Trophoblast cell (in vitro differentiated cells and primary cell): ENCODE data around the gene CD160.

Source experiments
- DNase-seq, 2 donors: peaks; one replicate each; pipeline ENCODE4 v3.0.0-alpha.2; 2016
- H2AFZ ChIP-seq: 2 replicates; pipeline ENCODE4 v1.6.1; 2013; ENCODE audit warnings: low read length, moderate library complexity, mild to moderate bottlenecking; ENCODE audit not compliant: insufficient read depth, poor library complexity
- H2AK5ac ChIP-seq: 2 replicates; pipeline ENCODE4 v1.6.1; 2013; ENCODE audit warnings: mild to moderate bottlenecking, low read length
- H2BK120ac ChIP-seq: 2 replicates; pipeline ENCODE4 v1.6.1; 2013; ENCODE audit warnings: low read length, mild to moderate bottlenecking, moderate library complexity; ENCODE audit not compliant: insufficient read depth, poor library complexity
- H2BK12ac ChIP-seq: 2 replicates; pipeline ENCODE4 v1.6.1; 2013; ENCODE audit warnings: mild to moderate bottlenecking, low read length, moderate library complexity
- H2BK5ac ChIP-seq: 2 replicates; pipeline ENCODE4 v1.6.1; 2013; ENCODE audit warnings: low read length, low read depth, moderate library complexity, mild to moderate bottlenecking; ENCODE audit not compliant: poor library complexity
- H3K14ac ChIP-seq: 2 replicates; pipeline ENCODE4 v1.6.1; 2013; ENCODE audit warnings: mild to moderate bottlenecking, low read length
- H3K18ac ChIP-seq: 2 replicates; pipeline ENCODE4 v1.6.1; 2013; ENCODE audit warnings: mild to moderate bottlenecking, low read length
- H3K23ac ChIP-seq: 2 replicates; pipeline ENCODE4 v1.6.1; 2013; ENCODE audit warnings: low read length
- H3K27ac ChIP-seq: 2 replicates; pipeline ENCODE4 v1.5.1; 2013; ENCODE audit warnings: low read depth, mild to moderate bottlenecking, inconsistent platforms, low read length, moderate library complexity
- H3K27me3 ChIP-seq: 2 replicates; pipeline ENCODE4 v1.6.1; 2013; ENCODE audit warnings: inconsistent platforms, mild to moderate bottlenecking, low read length, moderate library complexity; ENCODE audit not compliant: insufficient read depth
- H3K36me3 ChIP-seq, 2 experiments: 1 replicate in 1 of 2; 2 replicates in 1 of 2; pipeline ENCODE4 v1.6.1; 2013; ENCODE audit warnings: low read length in 2 of 2, mild to moderate bottlenecking in 2 of 2, moderate library complexity in 1 of 2; ENCODE audit not compliant: insufficient read depth in 2 of 2, control insufficient read depth in 1 of 2
- H3K4ac ChIP-seq: 2 replicates; pipeline ENCODE4 v1.6.1; 2013; ENCODE audit warnings: low read depth, mild to moderate bottlenecking, low read length, moderate library complexity
- H3K4me1 ChIP-seq, 2 experiments: 1 replicate in 1 of 2; 2 replicates in 1 of 2; pipeline ENCODE4 v1.6.1; 2013; ENCODE audit warnings: low read length in 2 of 2, mild to moderate bottlenecking in 2 of 2, moderate library complexity in 1 of 2; ENCODE audit not compliant: insufficient read depth in 2 of 2, control insufficient read depth in 1 of 2
- H3K4me2 ChIP-seq: 2 replicates; pipeline ENCODE4 v1.6.1; 2013; ENCODE audit warnings: inconsistent platforms, mild to moderate bottlenecking, low read length, moderate library complexity
- H3K4me3 ChIP-seq: 2 replicates; pipeline ENCODE4 v1.5.1; 2013; ENCODE audit warnings: mild to moderate bottlenecking, low read depth, low read length, inconsistent platforms
- H3K79me1 ChIP-seq: one replicate; pipeline ENCODE4 v1.6.1; 2013; ENCODE audit warnings: low read length
- H3K79me2 ChIP-seq: 2 replicates; pipeline ENCODE4 v1.6.1; 2013; ENCODE audit warnings: low read length, mild to moderate bottlenecking; ENCODE audit not compliant: control insufficient read depth, insufficient read depth, poor library complexity
- H3K9ac ChIP-seq: 2 replicates; pipeline ENCODE4 v1.6.1; 2013; ENCODE audit warnings: mild to moderate bottlenecking, low read length
- H3K9me3 ChIP-seq: 2 replicates; pipeline ENCODE4 v1.6.1; 2013; ENCODE audit warnings: low read depth, mild to moderate bottlenecking, control low read depth, inconsistent platforms, low read length; ENCODE audit not compliant: insufficient read depth
- H4K12ac ChIP-seq: 2 replicates; pipeline ENCODE4 v1.6.1; 2013; ENCODE audit warnings: low read depth, mild to moderate bottlenecking, low read length, moderate library complexity
- H4K8ac ChIP-seq: 2 replicates; pipeline ENCODE4 v1.6.1; 2013; ENCODE audit warnings: low read depth, mild to moderate bottlenecking, low read length, moderate library complexity
- H4K91ac ChIP-seq: one replicate; pipeline ENCODE4 v1.6.1; 2013; ENCODE audit warnings: low read depth, mild to moderate bottlenecking, low read length, moderate library complexity
- WGBS: extraction: QIAGEN DNeasy Blood & Tissue Kit; methylation state at CpG from one replicate; pipeline ENCODE4 v1.1.7; 2013; ENCODE audit warnings: missing lambda C conversion rate; ENCODE audit not compliant: insufficient read length, insufficient coverage; ENCODE audit errors: extremely low coverage; 5-methylcytosine and 5-hydroxymethylcytosine counted together

CD160 gene

GRCh38 chr1:145751491-145752037, 32.3 kb downstream of the CD160 start:
- Histone ChIP-seq H3K79me2 (no peaks in the 10 kb centered on the region), H4K12ac (no peak overlapping the region), H2BK12ac (peak overlapping the region; percentile 95), H3K23ac (no peak overlapping the region), H3K4me2 (peak overlapping the region; percentile 33), H2AK5ac (no peak overlapping the region), H3K4ac (peak overlapping the region; percentile 76), H3K14ac (peak overlapping the region; percentile 46), H2BK120ac (peak overlapping the region; percentile 62), H3K36me3 (peaks cover 10 to 11% of the 10 kb centered on the region in 2 experiments), H4K91ac (peak overlapping the region; percentile 78), H2AFZ (peak overlapping the region; percentile 75), H3K27me3 (no peaks in the 10 kb centered on the region), H3K27ac (peak overlapping the region; percentile 82), H3K4me1 (peaks cover 3 to 10% of the 10 kb centered on the region in 2 experiments), H3K4me3 (no peak overlapping the region), H3K9ac (no peak overlapping the region), H4K8ac (peak overlapping the region; percentile 82), H2BK5ac (peak overlapping the region; percentile 80), H3K18ac (peak overlapping the region; percentile 79), H3K9me3 (no peaks in the 10 kb centered on the region), H3K79me1 (peaks cover 7% of the 10 kb centered on the region)
- WGBS: no CpG with 5 or more reads among the region's 5 CpGs
- DNase-seq: peak; percentile 45 to 81

- H3K23ac ChIP-seq: no peak overlapping the region
- no peaks in the 10 kb centered on the region for H3K4me1 ChIP-seq
- H3K79me2 ChIP-seq: no peaks in the 10 kb centered on the region
- no peaks in the 10 kb centered on the region for H3K27me3 ChIP-seq
- no peak overlapping the region for H4K91ac ChIP-seq
- H3K4me2 ChIP-seq: no peak overlapping the region
- no peak overlapping the region for H2BK120ac ChIP-seq
- no peak for DNase-seq
- H4K12ac ChIP-seq: no peak overlapping the region
- H3K79me1 ChIP-seq: no peaks in the 10 kb centered on the region
- H3K4ac ChIP-seq: no peak overlapping the region
- no peak overlapping the region for H2BK5ac ChIP-seq
- no CpG with 5 or more reads among the region's 2 CpGs for WGBS
- H3K14ac ChIP-seq: no peak overlapping the region
- H2BK12ac ChIP-seq: no peak overlapping the region
- H4K8ac ChIP-seq: no peak overlapping the region
- peaks cover 6% of the 10 kb centered on the region for H3K9me3 ChIP-seq
- H3K9ac ChIP-seq: no peak overlapping the region
- no peak overlapping the region for H2AK5ac ChIP-seq
- H3K27ac ChIP-seq: no peak overlapping the region
- H2AFZ ChIP-seq: no peak overlapping the region
- H3K4me3 ChIP-seq: no peak overlapping the region
- H3K18ac ChIP-seq: no peak overlapping the region
- H3K36me3 ChIP-seq: peaks cover 7 to 14% of the 10 kb centered on the region in 2 experiments
Measured at GRCh38 chr1:145757420-145757819, 38.1 kb downstream of the CD160 start.

- no peak overlapping the region for H4K91ac ChIP-seq
- no peaks in the 10 kb centered on the region for H3K79me2 ChIP-seq
- no peak overlapping the region for H3K23ac ChIP-seq
- WGBS: no CpG with 5 or more reads among the region's 1 CpG
- DNase-seq: no peak
- no peak overlapping the region for H3K27ac ChIP-seq
- no peak overlapping the region for H3K4ac ChIP-seq
- no peak overlapping the region for H2AK5ac ChIP-seq
- H3K4me3 ChIP-seq: no peak overlapping the region
- no peak overlapping the region for H2BK12ac ChIP-seq
- no peaks in the 10 kb centered on the region for H3K27me3 ChIP-seq
- no peak overlapping the region for H3K4me2 ChIP-seq
- no peak overlapping the region for H4K12ac ChIP-seq
- no peak overlapping the region for H3K18ac ChIP-seq
- peaks cover 7 to 13% of the 10 kb centered on the region in 2 experiments for H3K36me3 ChIP-seq
- no peaks in the 10 kb centered on the region for H3K79me1 ChIP-seq
- no peak overlapping the region for H4K8ac ChIP-seq
- no peak overlapping the region for H2BK120ac ChIP-seq
- H3K4me1 ChIP-seq: no peaks in the 10 kb centered on the region
- H3K9ac ChIP-seq: no peak overlapping the region
- peaks cover 6% of the 10 kb centered on the region for H3K9me3 ChIP-seq
- H2AFZ ChIP-seq: no peak overlapping the region
- no peak overlapping the region for H3K14ac ChIP-seq
- H2BK5ac ChIP-seq: no peak overlapping the region
Measured at GRCh38 chr1:145758116-145758515, 38.8 kb downstream of the CD160 start.

- Histone ChIP-seq H3K9ac (no peak overlapping the region), H3K79me2 (no peaks in the 10 kb centered on the region), H2BK12ac (no peak overlapping the region), H4K8ac (no peak overlapping the region), H3K4me1 (no peaks in the 10 kb centered on the region), H2AK5ac (no peak overlapping the region), H3K18ac (no peak overlapping the region), H2BK120ac (no peak overlapping the region), H3K27me3 (no peaks in the 10 kb centered on the region), H3K14ac (no peak overlapping the region), H4K91ac (no peak overlapping the region), H3K27ac (no peak overlapping the region), H2BK5ac (no peak overlapping the region), H2AFZ (no peak overlapping the region), H3K23ac (no peak overlapping the region), H3K36me3 (peaks cover 7 to 15% of the 10 kb centered on the region in 2 experiments), H3K4me2 (no peak overlapping the region), H4K12ac (no peak overlapping the region), H3K4ac (no peak overlapping the region), H3K4me3 (no peak overlapping the region), H3K9me3 (peaks cover 6% of the 10 kb centered on the region), H3K79me1 (no peaks in the 10 kb centered on the region)
- no CpG with 5 or more reads among the region's 1 CpG for WGBS
- DNase-seq: no peak
Measured at GRCh38 chr1:145758575-145758974, 39.3 kb downstream of the CD160 start.
